ENCODE results near the gene NOL6. TPM values are rescaled to one million over a fixed set of nuclear protein-coding genes. Genes with fewer than 3 reads are reported as not detected.

Gene NOL6
- total and polyA plus RNA-seq, 8 donors, result 10.7 to 43.6 (median 19.3) TPM

DNA sequence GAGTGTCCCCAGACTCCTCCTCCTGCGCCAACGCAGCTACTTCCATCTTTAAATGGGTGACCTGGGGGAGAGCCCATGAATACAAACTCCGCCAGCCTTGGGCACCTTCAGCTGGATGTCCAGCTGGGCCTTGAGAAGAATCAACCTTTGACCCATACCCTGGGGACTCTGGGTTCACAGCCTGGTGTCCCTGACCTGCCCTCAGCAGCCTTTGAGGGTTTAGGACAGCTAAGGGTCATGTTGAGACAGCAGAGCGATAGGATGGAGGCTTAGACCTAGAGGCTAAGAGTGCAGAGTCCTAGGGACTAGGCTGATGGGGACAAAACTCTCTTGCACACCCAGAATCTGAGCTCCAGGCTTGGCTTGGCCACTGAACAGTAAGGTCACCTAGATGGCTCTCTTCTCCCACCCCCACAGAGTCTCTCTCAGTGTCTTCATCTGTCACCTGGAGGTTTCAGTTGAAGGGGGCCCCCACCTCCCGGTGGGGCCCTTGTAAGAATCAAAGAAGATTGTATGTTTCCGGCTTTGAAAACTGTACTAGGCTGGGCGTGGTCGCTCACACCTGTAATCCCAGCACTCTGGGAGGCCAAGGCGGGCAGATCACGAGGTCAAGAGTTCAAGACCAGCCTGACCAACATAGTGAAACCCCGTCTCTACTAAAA, 19.6 kb downstream of the NOL6 start:
- Histone ChIP-seq H3K27ac (no peak overlapping the region), H3K9me3 (no peaks in the 10 kb centered on the region), H3K4me3 (no peak overlapping the region), H3K4me1 (peaks cover 11 to 32% (median 19%) of the 10 kb centered on the region in 4 donors), H3K27me3 (no peaks in the 10 kb centered on the region), H3K36me3 (no peaks in the 10 kb centered on the region)
- intact Hi-C loops (cut with DNase I; ENCODE audit: low total_unique reads), result no loop called here
- no peak for DNase-seq
- 78 to 84% (median 81%) methylated on average over 10 to 11 of the region's 11 CpGs for WGBS, 5 donors
- TF ChIP-seq POLR2A (IDR thresholded peaks at IDR 0.05) (no peak), POLR2AphosphoS5 (IDR thresholded peaks at IDR 0.05) (no peak), EP300 (IDR thresholded peaks at IDR 0.05) (no peak)
- TF ChIP-seq, protein P1, sequence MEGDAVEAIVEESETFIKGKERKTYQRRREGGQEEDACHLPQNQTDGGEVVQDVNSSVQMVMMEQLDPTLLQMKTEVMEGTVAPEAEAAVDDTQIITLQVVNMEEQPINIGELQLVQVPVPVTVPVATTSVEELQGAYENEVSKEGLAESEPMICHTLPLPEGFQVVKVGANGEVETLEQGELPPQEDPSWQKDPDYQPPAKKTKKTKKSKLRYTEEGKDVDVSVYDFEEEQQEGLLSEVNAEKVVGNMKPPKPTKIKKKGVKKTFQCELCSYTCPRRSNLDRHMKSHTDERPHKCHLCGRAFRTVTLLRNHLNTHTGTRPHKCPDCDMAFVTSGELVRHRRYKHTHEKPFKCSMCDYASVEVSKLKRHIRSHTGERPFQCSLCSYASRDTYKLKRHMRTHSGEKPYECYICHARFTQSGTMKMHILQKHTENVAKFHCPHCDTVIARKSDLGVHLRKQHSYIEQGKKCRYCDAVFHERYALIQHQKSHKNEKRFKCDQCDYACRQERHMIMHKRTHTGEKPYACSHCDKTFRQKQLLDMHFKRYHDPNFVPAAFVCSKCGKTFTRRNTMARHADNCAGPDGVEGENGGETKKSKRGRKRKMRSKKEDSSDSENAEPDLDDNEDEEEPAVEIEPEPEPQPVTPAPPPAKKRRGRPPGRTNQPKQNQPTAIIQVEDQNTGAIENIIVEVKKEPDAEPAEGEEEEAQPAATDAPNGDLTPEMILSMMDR (IDR thresholded peaks at IDR 0.05), result no peak

DNA sequence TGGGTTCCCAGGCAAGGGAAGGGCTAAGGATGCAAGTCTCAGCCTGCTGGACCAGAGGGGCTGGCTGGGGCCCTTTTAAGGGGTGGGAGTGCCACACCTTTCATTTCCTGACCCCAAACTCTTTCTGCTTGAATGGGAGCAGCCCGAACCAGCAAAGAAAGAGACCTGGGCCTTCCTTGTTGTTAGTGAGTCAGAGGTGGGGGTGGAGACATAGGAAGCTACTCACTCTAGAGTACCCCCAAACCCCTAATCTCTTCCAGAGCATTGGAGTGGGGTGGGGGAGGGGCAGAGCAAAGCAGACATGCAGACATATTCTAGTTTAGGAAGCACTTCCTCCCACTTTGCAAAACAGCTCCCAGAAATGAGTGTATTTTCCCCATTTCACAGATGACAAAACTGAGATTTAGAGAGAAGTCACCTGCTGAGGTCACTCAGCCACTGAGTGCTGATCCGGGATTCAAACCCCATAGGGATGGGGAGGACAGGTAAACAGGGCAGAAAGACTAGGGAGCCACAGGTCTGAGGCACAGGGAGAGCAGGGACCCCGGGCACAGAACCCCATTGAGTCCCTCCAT, 20.4 kb downstream of the NOL6 start:
- Histone ChIP-seq H3K36me3 (no peaks in the 10 kb centered on the region), H3K9me3 (no peaks in the 10 kb centered on the region), H3K4me1 (peaks cover 5 to 25% (median 13%) of the 10 kb centered on the region in 4 donors), H3K27ac (peak overlapping the region in 1 of 5 donors; percentile 54), H3K27me3 (no peaks in the 10 kb centered on the region), H3K4me3 (no peak overlapping the region)
- TF ChIP-seq, protein P1 (IDR thresholded peaks at IDR 0.05), result no peak
- no peak for TF ChIP-seq EP300 (IDR thresholded peaks at IDR 0.05)
- no peak for TF ChIP-seq POLR2AphosphoS5 (IDR thresholded peaks at IDR 0.05)
- TF ChIP-seq POLR2A (IDR thresholded peaks at IDR 0.05), result no peak
- intact Hi-C loops (cut with DNase I; ENCODE audit: low total_unique reads), result no loop called here
- peak in 1 of 2 donors; percentile 30 for DNase-seq
- 68 to 88% (median 73%) methylated on average over 3 of the region's 3 CpGs for WGBS, 5 donors

DNA sequence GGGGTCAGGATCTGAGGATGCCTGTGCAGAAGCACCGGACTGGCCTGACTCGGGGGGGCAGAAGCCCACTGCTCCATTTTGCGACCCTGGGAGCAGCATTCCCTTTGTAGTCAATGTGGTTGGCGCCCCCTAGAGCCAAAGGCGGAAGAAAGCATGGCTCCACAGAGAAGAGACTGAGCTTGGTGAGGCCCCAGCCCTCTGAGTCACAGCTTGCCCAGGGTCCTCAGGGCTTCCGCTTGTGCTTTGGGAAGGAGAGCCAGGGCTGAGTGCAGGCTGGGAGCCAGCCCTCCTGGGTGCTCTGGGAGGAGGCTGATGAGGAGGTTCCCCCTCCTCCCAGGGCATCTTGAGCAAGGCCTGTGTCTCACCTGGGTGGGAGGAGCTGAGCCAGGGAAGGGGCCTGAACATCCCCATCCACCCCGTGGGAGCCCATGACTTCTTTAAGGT, 20.9 kb downstream of the NOL6 start:
- Histone ChIP-seq H3K36me3 (no peaks in the 10 kb centered on the region), H3K4me1 (peaks cover 0 to 25% (median 13%) of the 10 kb centered on the region in 4 donors), H3K9me3 (no peaks in the 10 kb centered on the region), H3K27ac (peak overlapping the region in 1 of 5 donors; percentile 54), H3K27me3 (peaks cover 0 to 2% (median 0%) of the 10 kb centered on the region in 3 donors), H3K4me3 (no peak overlapping the region)
- intact Hi-C loops (cut with DNase I; ENCODE audit: low total_unique reads), result no loop called here
- 15 to 23% (median 19%) methylated on average over 6 to 7 of the region's 7 CpGs for WGBS, 5 donors
- peak; percentile 68 to 85 for DNase-seq
- TF ChIP-seq POLR2AphosphoS5 (IDR thresholded peaks at IDR 0.05), result peak in 1 of 3 donors; percentile 19
- no peak for TF ChIP-seq POLR2A (IDR thresholded peaks at IDR 0.05)
- TF ChIP-seq, protein P1 (IDR thresholded peaks at IDR 0.05), result peak in 5 of 7 experiments; percentile 28 to 58 (median 51)

DNA sequence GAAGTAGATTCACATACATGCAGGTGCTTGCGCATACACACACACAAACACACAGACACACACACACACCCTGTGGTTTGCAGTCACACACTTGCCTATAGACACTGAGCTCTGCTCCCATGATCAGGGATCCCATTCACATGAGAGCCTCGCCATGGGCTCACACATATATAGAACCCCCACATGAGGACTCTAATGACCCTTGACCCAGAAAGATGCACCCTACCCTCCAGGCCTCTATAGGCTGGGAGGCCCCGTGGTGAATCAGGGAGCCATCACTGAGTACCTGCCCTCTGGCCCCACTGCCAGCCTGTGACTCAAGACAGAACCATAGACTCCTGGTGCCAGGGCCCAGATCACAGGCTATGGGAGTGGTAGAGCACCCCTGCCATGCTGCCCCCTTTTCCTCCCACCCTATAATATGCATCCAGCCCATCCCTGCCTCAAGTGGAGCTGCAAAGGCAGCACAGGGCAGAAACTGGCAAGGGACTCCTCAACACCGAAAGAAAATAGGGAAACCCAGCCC, 23.0 kb downstream of the NOL6 start:
- no peak for TF ChIP-seq POLR2AphosphoS5 (IDR thresholded peaks at IDR 0.05)
- TF ChIP-seq EP300 (IDR thresholded peaks at IDR 0.05), result no peak
- TF ChIP-seq, protein P1 (IDR thresholded peaks at IDR 0.05), result no peak
- TF ChIP-seq POLR2A (IDR thresholded peaks at IDR 0.05), result no peak

More for the DNA sequence above, 23.0 kb downstream of the NOL6 start:
- Histone ChIP-seq H3K36me3 (no peaks in the 10 kb centered on the region), H3K4me3 (no peak overlapping the region), H3K4me1 (peaks cover 16 to 39% (median 33%) of the 10 kb centered on the region in 4 donors), H3K27me3 (peaks cover 0 to 8% (median 0%) of the 10 kb centered on the region in 3 donors), H3K9me3 (no peaks in the 10 kb centered on the region), H3K27ac (no peak overlapping the region)
- 86 to 93% (median 91%) methylated on average over 4 of the region's 4 CpGs for whole genome bisulfite sequencing, 5 donors
- intact Hi-C loops (cut with DNase I; ENCODE audit: low total_unique reads), result no loop called here
- DNase-seq, result no peak

All from stomach (tissue), 9 donors.